ENCODE measurements around the gene NUP205.

DNA sequence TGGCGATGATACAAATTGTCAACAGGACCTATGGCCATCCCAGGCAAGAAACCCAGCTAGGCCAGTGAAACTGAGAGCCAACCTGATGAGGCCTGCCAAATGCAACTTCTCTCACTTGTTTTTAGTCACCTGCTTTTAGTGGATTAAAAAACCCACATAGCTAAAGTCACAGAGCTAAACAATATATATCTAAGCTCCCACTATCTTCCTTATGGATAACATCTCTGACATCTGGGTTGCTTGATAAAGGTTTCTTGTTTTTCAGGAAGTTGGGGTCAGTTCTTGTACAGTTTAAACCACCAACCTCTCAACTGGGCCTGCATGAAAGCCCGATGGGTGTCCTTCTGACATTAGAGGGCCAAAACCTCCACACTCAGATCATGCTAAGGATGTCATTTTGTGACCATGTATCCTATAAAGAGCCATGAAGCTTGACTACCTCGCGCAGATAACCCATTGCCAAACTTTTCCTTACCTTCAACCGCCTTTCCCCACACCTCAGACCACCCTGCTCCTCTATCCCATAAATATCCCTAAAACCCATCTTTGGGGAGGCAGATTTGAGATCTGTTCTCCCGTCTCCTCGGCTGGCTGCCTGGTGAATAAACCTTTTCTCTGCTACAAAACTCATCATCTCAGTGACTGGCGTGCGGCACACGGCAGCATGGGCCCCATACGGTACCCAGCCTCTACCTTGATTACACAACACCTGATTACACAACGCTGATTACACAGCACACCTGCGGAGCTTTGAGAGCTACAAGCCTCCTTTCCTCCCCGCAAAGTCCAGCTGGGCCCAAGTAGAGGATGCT is 103.8 kb downstream of the NUP205 start:
- TF ChIP-seq, protein P1, sequence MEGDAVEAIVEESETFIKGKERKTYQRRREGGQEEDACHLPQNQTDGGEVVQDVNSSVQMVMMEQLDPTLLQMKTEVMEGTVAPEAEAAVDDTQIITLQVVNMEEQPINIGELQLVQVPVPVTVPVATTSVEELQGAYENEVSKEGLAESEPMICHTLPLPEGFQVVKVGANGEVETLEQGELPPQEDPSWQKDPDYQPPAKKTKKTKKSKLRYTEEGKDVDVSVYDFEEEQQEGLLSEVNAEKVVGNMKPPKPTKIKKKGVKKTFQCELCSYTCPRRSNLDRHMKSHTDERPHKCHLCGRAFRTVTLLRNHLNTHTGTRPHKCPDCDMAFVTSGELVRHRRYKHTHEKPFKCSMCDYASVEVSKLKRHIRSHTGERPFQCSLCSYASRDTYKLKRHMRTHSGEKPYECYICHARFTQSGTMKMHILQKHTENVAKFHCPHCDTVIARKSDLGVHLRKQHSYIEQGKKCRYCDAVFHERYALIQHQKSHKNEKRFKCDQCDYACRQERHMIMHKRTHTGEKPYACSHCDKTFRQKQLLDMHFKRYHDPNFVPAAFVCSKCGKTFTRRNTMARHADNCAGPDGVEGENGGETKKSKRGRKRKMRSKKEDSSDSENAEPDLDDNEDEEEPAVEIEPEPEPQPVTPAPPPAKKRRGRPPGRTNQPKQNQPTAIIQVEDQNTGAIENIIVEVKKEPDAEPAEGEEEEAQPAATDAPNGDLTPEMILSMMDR (IDR thresholded peaks at IDR 0.05; ENCODE audit: low read depth, low read length): no peak
- no peak for TF ChIP-seq EZH2phosphoT487 (IDR thresholded peaks at IDR 0.05; ENCODE audit: low read depth)
